NCI-H82 treated with DMSO at 0.1 percent for 48 hours (cell line): ENCODE measurements around the gene BCL2L1.
"Not testable (repeated sequence)": the region's sequence is repeated elsewhere in the genome, so short reads cannot be mapped to it uniquely, and the experiment has no call there.

Source experiments
- DNase-seq: peaks from one replicate; lab custom pipeline; 2025; ENCODE audit not compliant: unreplicated experiment; lab: John Stamatoyannopoulos, UW

Gene BCL2L1

DNA sequence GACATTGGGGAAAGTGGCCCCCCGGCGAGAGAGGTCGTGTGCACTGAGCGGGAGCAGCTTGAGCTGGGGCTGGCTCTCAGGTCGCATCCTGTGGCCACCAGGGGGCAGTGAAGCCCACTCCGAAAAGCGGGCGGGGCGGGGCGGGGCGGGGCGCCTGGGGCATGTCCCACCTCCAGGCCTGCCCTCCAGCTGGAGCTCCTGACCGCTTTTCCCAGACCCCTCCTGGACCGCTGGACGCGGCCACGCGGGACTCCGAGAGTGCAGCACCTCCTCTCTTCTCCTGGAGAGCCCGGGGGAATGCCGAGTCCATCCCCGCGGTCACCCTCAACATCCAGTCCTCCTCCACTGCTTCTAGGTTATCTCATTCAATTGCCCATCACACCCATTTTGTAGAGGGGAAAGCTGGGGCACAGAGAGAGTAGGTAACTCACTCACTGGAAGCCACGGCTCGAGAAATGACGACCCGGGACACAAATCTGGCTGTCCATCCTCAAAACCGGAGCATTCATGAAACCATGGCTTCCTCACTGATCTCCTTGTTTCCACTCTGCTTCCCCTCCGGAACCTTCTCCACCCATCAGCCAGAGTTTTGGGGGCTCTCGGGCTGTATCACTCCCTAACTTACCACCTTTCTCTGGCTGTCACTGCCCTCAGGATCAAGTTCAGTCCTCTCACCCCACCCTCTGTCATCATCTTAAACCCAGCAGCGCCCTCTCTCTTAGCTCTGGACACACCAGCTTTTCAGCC lies 60.9 kb downstream of the BCL2L1 start:
- peak; percentile 40 for DNase-seq

GRCh38 chr20:31654534-31654933 lies 68.1 kb downstream of the BCL2L1 start:
- DNase-seq = no peak

- no peak for DNase-seq
These were observed 69.1 kb downstream of the BCL2L1 start for GRCh38 chr20:31653561-31653960.

DNA sequence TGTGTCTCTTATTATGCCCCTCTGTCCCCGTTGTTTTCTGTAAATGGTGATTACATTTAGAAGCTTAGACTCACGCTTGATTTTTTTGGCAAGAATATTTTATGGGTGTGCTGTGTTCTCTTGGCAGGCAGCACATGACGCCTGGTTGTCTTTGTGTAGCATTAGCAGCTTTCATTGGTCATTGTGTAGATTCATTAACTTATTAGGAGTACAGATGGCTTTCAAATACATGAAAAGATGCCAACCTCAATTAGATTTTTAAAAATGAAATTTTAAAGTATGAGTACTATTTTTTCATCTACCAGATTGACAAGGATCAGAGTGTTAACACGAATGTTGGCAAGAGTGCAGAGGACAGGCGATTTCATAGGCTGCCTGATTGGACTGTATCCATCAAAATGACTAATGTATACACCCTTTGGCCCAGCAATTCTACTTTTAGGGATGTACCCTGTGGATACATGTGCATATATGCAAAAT lies 69.7 kb downstream of the BCL2L1 start:
- no peak for DNase-seq

- peak; percentile 35 for DNase-seq
These were observed 74.6 kb downstream of the BCL2L1 start for GRCh38 chr20:31648104-31648503.

- DNase-seq = peak; percentile 50
These were observed 78.0 kb downstream of the BCL2L1 start for GRCh38 chr20:31644701-31645100.

DNA sequence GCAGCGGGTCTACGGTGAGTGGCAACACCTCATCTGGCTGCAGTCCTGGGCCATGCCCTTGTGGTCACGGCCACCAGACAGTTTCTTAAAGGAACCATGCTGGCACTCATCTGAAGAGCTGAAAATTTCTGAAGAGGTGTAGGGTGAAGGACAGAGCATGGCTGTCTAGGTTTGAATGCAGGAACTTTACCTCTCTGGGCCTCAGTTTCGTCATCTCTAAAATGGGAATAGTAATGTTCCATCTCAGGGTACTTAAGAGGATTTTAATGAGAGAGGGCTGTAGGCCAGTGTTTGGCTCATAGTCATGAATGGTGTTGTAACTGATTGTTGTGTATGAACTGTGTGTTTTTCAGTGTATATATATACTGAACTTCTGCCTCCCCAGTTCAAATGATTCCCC lies 79.1 kb downstream of the BCL2L1 start:
- DNase-seq = no peak

- no peak for DNase-seq
These were observed 79.8 kb downstream of the BCL2L1 start for GRCh38 chr20:31642837-31643236.

GRCh38 chr20:31641391-31641790 lies 81.3 kb downstream of the BCL2L1 start:
- no peak for DNase-seq

- DNase-seq = no peak
These were observed 82.4 kb downstream of the BCL2L1 start for GRCh38 chr20:31640259-31640658.

DNA sequence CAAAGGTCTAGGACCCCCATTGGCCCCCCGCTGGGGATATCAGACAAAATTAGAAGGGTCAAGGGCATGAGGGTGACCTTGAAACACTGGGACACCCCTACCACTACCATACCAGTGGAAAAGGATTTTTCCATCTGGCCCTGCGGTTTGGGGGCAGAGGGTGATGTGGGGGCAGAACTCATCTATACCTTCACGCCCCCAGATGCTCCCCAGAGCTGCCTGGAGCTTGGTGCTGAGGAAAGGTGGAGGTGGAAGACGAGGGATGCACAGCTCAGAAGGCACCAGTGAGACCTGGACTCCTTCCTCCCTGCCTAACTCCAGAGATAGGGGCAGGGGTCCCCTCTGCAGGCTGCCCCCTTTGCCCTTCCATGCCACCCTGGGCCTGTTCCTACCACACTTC lies 83.9 kb downstream of the BCL2L1 start:
- no peak for DNase-seq

DNA sequence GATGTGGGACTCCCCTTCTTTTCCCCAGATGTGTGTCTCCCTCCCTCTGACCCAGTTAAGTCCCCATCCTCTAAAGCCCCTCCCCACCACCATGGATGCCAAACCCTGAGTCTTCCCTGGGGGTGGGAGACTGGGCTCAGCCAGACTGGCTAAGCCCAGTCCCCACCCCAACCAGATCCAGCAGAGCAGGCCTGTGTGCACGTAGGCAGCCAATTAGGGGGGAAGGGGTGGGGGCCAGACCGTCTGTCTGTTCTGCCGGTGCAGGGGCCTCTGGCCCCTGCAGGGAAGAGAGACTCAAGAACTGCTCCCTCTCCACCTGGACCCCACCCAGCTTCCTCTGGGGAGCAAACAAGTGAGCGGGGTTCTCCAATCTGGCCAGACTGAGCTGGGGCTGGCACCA lies 84.4 kb downstream of the BCL2L1 start:
- peak; percentile 83 for DNase-seq

GRCh38 chr20:31637660-31638059 lies 85.0 kb downstream of the BCL2L1 start, which contains the start of gene COX4I2:
Gene COX4I2 (plus strand): TSS chr20:31637912. CDS start chr20:31639018, 1,106 bp downstream.
- DNase-seq = no peak

- no peak for DNase-seq
These were observed 89.2 kb downstream of the BCL2L1 start for GRCh38 chr20:31633339-31633914.

DNA sequence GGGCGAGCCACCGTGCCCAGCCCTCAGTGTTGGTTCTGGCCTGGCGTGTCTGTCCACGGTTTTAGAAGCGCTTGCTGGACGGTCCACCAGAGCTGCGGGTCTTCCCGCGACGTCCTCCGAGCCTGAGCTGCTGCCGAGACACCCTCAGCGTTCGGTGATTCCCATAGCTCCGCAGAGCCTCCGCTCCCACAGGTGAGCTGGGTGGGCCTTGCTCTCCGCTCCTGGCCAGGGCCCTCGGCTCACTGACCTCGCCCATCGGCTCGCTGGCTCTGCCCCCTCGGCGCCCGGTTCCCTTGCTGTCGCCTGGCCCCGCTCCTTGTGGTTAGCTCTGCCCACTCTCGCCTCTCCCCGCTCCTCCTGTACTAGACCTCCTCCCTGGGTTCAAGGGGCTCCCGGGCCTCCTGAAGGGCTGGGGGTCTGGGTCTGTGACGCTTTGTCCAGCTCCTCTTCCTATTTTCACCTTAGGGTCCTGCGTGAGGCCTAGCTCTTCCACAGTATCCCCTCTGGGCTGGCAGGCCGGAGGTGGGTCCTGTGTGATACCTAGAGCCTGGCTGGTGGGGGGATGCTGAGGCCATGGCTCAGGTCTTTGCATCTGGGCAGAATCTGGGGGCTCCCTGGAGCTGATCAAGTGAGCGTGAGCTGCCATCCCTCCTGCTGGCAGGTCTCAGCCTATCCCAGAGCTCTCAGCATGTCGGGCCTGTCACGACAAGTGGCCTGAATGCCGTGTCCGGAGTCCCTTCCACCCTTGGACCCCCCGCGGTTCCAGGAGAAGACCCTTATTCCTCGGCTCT lies 89.9 kb downstream of the BCL2L1 start:
- no peak for DNase-seq

DNA sequence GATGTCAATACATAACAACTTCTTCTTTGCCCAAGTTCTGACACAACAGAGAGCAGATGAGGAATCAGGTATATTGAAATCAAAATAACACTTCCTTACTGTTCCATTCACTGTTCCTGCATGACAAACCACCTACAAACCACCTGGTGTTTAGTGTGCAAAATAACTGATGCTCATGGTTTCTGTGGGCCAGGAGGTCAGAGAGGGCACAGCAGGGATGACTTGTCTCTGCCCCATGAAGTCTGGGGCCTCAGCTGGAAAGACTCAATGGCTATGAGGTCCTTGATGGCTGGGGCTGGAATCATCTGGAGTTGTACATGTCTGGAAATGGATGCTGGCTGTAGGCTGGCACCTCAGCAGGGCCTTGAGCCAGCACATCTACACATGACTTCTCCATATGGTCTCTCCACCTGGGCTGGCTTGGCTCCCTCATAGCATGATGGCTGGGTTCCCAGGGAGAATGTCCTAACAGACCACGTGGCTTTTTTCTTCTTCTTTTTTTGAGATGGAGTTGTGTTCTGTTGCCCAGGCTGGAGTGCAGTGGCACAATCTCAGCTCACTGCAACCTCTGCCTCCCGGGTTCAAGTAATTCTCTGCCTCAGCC lies 92.4 kb downstream of the BCL2L1 start:
- DNase-seq = no peak

- not testable (repeated sequence) for DNase-seq
These were observed 94.6 kb downstream of the BCL2L1 start for GRCh38 chr20:31628057-31628456.

DNA sequence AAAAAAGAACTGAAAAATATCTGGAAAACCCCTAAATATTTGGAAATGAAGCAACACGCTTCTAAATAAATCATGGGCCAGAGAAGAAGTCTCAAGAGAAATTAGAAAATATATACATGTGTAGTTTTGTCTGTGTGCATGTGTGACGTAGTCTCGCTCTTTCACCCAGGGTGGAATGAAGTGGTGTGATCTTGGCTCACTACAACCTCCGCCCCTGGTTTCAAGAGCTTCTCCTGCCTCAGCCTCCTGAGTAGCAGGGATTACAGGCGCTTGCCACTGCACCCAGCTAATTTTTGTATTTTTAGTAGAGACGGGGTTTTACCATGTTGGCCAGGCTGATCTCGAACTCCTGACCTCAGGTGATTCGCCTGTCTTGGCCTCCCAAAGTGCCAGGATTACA lies 96.1 kb downstream of the BCL2L1 start:
- DNase-seq = not testable (repeated sequence)

GRCh38 chr20:31623123-31623505 lies 99.6 kb downstream of the BCL2L1 start:
- not testable (repeated sequence) for DNase-seq

DNA sequence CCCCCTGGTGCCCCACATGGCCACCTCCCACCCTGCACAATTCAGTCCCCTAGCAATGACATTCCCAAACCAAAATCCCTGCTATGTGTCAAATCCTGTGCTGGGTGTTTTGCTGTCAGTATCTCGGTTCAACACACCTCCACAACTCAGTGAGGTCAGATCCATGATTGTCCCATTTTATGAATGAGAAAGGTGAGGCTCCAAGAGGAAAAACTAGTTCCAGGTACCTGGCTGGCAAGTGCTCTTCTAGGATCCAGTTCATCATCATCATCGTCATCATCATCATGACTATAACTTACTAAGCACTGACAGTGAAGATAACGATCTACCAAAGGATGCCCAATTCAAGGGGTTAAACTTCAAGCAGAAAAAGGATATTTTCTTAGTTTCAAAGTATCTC lies 102.4 kb downstream of the BCL2L1 start:
- DNase-seq = no peak

DNA sequence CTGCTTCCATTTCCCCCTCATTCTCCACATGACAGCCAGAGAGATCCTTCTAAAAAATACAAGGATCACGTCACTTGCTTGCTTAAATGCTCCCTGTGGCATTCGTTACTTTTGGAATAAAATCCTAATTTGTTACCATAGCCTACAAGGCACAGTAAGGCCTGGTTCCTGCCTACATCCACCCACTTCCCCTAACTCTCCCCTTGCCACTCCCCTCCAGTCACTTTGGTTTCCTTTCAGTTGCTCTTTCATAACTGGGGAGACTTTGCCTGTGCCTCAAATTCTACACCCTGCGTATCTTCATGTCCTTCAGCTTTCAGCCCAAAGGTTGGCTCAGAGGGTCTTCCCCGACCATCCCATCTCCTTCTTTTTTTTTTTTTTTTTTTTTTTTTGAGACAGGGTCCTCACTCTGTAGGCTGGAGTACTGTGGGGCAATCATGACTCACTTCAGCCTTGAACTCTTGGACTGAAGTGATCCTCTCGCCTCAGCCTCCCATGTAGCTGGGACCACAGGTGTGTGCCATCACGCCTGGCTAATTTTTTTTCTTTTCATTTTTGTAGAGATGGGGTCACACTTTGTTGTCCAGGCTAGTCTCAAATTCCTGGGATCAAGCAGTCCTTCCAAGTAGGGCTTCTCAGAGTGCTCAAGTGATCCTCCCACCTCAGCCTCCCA lies 105.1 kb downstream of the BCL2L1 start:
- no peak for DNase-seq
